Astrocyte (in vitro differentiated cells and primary cell): Measurements from ENCODE around the gene TIMP3.

ENCODE experiments used
- EZH2 ChIP-seq: IDR thresholded peaks from 2 replicates; pipeline ENCODE4 v1.6.1; 2012; ENCODE audit warnings: mild to moderate bottlenecking, low read length, inconsistent platforms; ENCODE audit not compliant: insufficient read depth
- TF ChIP-seq, protein P1 (sequence below): IDR thresholded peaks from 2 replicates; pipeline ENCODE4 v1.5.1; 2011; ENCODE audit warnings: low read depth, mild to moderate bottlenecking, inconsistent platforms, low read length, moderate library complexity; ENCODE audit not compliant: insufficient read depth

GRCh38 chr22:32882360-32882755, 80.9 kb downstream of the TIMP3 start:
- TF ChIP-seq, protein P1, sequence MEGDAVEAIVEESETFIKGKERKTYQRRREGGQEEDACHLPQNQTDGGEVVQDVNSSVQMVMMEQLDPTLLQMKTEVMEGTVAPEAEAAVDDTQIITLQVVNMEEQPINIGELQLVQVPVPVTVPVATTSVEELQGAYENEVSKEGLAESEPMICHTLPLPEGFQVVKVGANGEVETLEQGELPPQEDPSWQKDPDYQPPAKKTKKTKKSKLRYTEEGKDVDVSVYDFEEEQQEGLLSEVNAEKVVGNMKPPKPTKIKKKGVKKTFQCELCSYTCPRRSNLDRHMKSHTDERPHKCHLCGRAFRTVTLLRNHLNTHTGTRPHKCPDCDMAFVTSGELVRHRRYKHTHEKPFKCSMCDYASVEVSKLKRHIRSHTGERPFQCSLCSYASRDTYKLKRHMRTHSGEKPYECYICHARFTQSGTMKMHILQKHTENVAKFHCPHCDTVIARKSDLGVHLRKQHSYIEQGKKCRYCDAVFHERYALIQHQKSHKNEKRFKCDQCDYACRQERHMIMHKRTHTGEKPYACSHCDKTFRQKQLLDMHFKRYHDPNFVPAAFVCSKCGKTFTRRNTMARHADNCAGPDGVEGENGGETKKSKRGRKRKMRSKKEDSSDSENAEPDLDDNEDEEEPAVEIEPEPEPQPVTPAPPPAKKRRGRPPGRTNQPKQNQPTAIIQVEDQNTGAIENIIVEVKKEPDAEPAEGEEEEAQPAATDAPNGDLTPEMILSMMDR: no peak
- no peak for TF ChIP-seq EZH2
